HepG2 (cell line): ENCODE results near the gene NPHP1. TPM values are rescaled to one million over a fixed set of nuclear protein-coding genes. Genes with fewer than 3 reads are reported as not detected.

ENCODE experiments used
- ATAC-seq: fragments of 200-7000 bp; cut with Tn5 transposase; 3 replicates; pipeline ENCODE4 v1.9.1; 2020; ENCODE audit warnings: mild to moderate bottlenecking, moderate library complexity
- BruUV-seq: library from RNA; stranded (reverse); fragments of 400-500 nt; replicated peaks from 2 replicates; lab custom pipeline; 2021; lab: Mats Ljungman, UMichigan
- CTCF ChIA-PET: fragments of 300-600 bp; formaldehyde crosslinking; extraction: SDS; loops from one replicate; lab custom pipeline; 2021; ENCODE audit warnings: low total read pairs, inconsistent platforms, low intra/inter-chr PET ratio; lab: Yijun Ruan, JAX
- POLR2A ChIA-PET: fragments of 350-600 bp; sonication (Branson Sonifier 250); formaldehyde crosslinking; loops from one replicate; lab custom pipeline; 2020; ENCODE audit warnings: antibody characterized with exemption, inconsistent platforms; lab: Yijun Ruan, JAX
- DNase-seq: peaks from one replicate; pipeline ENCODE4 v3.0.0-alpha.2; 2015; ENCODE audit warnings: low spot score
- FAIRE-seq: peaks from 3 replicates; lab custom pipeline; 2011; peaks lifted over from hg19 to GRCh38; lab: Jason Lieb, UNC
- H2AFZ ChIP-seq: one replicate; pipeline ENCODE4 v1.6.1; 2011; ENCODE audit warnings: low read length, inconsistent platforms
- H3K27ac ChIP-seq: fragments of 300-600 bp; 3 replicates; pipeline ENCODE4 v1.8.0; 2011; ENCODE audit warnings: mixed run types, mild to moderate bottlenecking, mixed read lengths, low read length, inconsistent platforms; ENCODE audit not compliant: insufficient read depth; ENCODE audit errors: extremely low read length
- H3K27me3 ChIP-seq, 2 experiments: fragments of 200-600 bp in 1 of 2; 2 replicates in 1 of 2; 3 replicates in 1 of 2; pipeline versions ENCODE4 v1.6.0 to v1.8.0; 2011; ENCODE audit warnings: low read length in 2 of 2, mild to moderate bottlenecking in 2 of 2, moderate library complexity in 2 of 2, inconsistent platforms in 1 of 2; ENCODE audit not compliant: insufficient read depth in 2 of 2, control insufficient read depth in 1 of 2
- H3K36me3 ChIP-seq, 2 experiments: fragments of 200-600 bp in 1 of 2; replicated peaks in 1 of 2; 2 replicates in 1 of 2; 3 replicates in 1 of 2; pipeline versions ENCODE4 v1.5.1 to v1.8.0; 2011; ENCODE audit warnings: low read length in 2 of 2, inconsistent platforms in 1 of 2; ENCODE audit not compliant: insufficient read depth in 2 of 2, control insufficient read depth in 1 of 2
- H3K4me1 ChIP-seq: 2 replicates; pipeline ENCODE4 v1.5.1; 2012; ENCODE audit warnings: low read length, inconsistent platforms; ENCODE audit not compliant: insufficient read depth
- H3K4me2 ChIP-seq: 2 replicates; pipeline ENCODE4 v1.6.0; 2011; ENCODE audit warnings: low read depth, low read length, inconsistent platforms
- H3K4me3 ChIP-seq, 3 experiments: fragments of 200-600 bp in 1 of 3; sonication (generic), shearing (Covaris generic) in 1 of 3; replicated peaks in 1 of 3; 2 replicates each; pipeline ENCODE4 v1.5.1; 2011 to 2016; ENCODE audit warnings: low read length in 3 of 3, inconsistent platforms in 2 of 3, low read depth in 2 of 3, mild to moderate bottlenecking in 2 of 3, control low read depth in 1 of 3, mixed read lengths in 1 of 3; ENCODE audit not compliant: insufficient read depth in 1 of 3
- H3K79me2 ChIP-seq: one replicate; pipeline ENCODE4 v1.6.1; 2011; ENCODE audit warnings: low read length, inconsistent platforms; ENCODE audit not compliant: insufficient read depth
- H3K9ac ChIP-seq: 2 replicates; pipeline ENCODE4 v1.6.0; 2011; ENCODE audit warnings: mild to moderate bottlenecking, low read depth, low read length, inconsistent platforms; ENCODE audit not compliant: insufficient read depth
- H3K9me3 ChIP-seq: 2 replicates; pipeline ENCODE4 v1.5.1; 2012; ENCODE audit warnings: mild to moderate bottlenecking, low read length
- H4K20me1 ChIP-seq: 2 replicates; pipeline ENCODE4 v1.6.0; 2011; ENCODE audit warnings: inconsistent platforms, mild to moderate bottlenecking, low read length, moderate library complexity; ENCODE audit not compliant: insufficient read depth
- EP300 ChIP-seq, 3 experiments: sonication (generic) in 1 of 3; formaldehyde crosslinking in 1 of 3; IDR thresholded peaks; 2 replicates each; pipeline versions ENCODE4 v1.5.1 to v1.6.1; 2011 to 2020; ENCODE audit warnings: low read depth in 2 of 3, low read length in 2 of 3, borderline replicate concordance in 1 of 3, improper control_type of control experiment in 1 of 3, mild to moderate bottlenecking in 1 of 3, missing genetic modification reagents in 1 of 3, moderate library complexity in 1 of 3
- GFI1 ChIP-seq: sonication (generic); formaldehyde crosslinking; IDR thresholded peaks from 2 replicates; pipeline ENCODE4 v1.5.0; 2020; ENCODE audit warnings: missing genetic modification reagents, mild to moderate bottlenecking, borderline replicate concordance
- HIVEP1 ChIP-seq: sonication (generic); formaldehyde crosslinking; IDR thresholded peaks from 2 replicates; pipeline ENCODE4 v1.4.0; 2020; ENCODE audit warnings: mild to moderate bottlenecking, missing genetic modification reagents
- ISX ChIP-seq: sonication (generic); formaldehyde crosslinking; conservative IDR thresholded peaks from 2 replicates; pipeline ENCODE4 v1.5.0; 2020; ENCODE audit warnings: missing genetic modification reagents
- RFXAP ChIP-seq: sonication (generic); formaldehyde crosslinking; IDR thresholded peaks from 2 replicates; pipeline ENCODE4 v1.4.0; 2020; ENCODE audit warnings: missing genetic modification reagents, borderline replicate concordance
- ZNF101 ChIP-seq: sonication (generic); formaldehyde crosslinking; IDR thresholded peaks from 2 replicates; pipeline ENCODE4 v1.4.0; 2020; ENCODE audit warnings: mild to moderate bottlenecking, low read depth, missing genetic modification reagents, borderline replicate concordance
- ZNF224 ChIP-seq: sonication (generic); formaldehyde crosslinking; IDR thresholded peaks from 2 replicates; pipeline ENCODE4 v1.5.0; 2020; ENCODE audit warnings: mild to moderate bottlenecking, missing genetic modification reagents
- ZNF619 ChIP-seq: sonication (generic); formaldehyde crosslinking; IDR thresholded peaks from 2 replicates; pipeline ENCODE4 v1.4.0; 2020; ENCODE audit warnings: mild to moderate bottlenecking, missing genetic modification reagents
- WGBS: methylation state at CpG from one replicate; pipeline ENCODE4 v1.1.6; 2017; ENCODE audit warnings: low lambda C conversion rate; 5-methylcytosine and 5-hydroxymethylcytosine counted together
- in situ Hi-C: cut with HindIII; loops from 2 replicates; pipeline ENCODE4 v1.10.0; 2017; ENCODE audit warnings: low pct_unique_long_range_greater_than_20kb; ENCODE audit not compliant: extremely low pct_ligation_motif_present
- intact Hi-C: fragments of 100-400 bp; cut with micrococcal nuclease; formaldehyde crosslinking; loops from one replicate; pipeline ENCODE4 v1.10.0; 2022; ENCODE audit not compliant: unreplicated experiment
- polyA plus RNA-seq, 8 experiments: library from polyadenylated mRNA; depleted of rRNA in 3 of 8; stranded (reverse) in 7 of 8; unstranded in 1 of 8; fragments of >200 nt; fragmentation: Illumina TruSeq in 4 of 8; extraction: Trizol in 4 of 8; gene quantifications; 2 replicates each; pipeline versions ENCODE4 v1.2.1 to v1.2.3, GENCODE V29; 2011 to 2016; ENCODE audit warnings: low read depth in 4 of 8, missing spikeins in 1 of 8, mixed read lengths in 1 of 8; ENCODE audit not compliant: insufficient read depth in 1 of 8
- total RNA-seq, 5 experiments: library from RNA; depleted of rRNA; stranded (reverse); fragments of >200 nt; fragmentation: Illumina TruSeq; extraction: Trizol; gene quantifications; 2 replicates each; pipeline ENCODE4 v1.2.3, GENCODE V29; 2016; ENCODE audit warnings: low read depth in 1 of 5
- TF ChIP-seq, protein P1 (sequence below): sonication (generic); formaldehyde crosslinking; IDR thresholded peaks from 2 replicates; pipeline ENCODE4 v1.5.0; 2020; ENCODE audit warnings: missing genetic modification reagents
- TF ChIP-seq, protein P2 (sequence below): sonication (generic); formaldehyde crosslinking; IDR thresholded peaks from 2 replicates; pipeline ENCODE4 v1.8.1; 2022; ENCODE audit warnings: low read depth, mild to moderate bottlenecking, missing genetic modification reagents
- TF ChIP-seq, protein P3 (sequence below): sonication (generic); formaldehyde crosslinking; IDR thresholded peaks from 2 replicates; pipeline ENCODE4 v1.8.1; 2022; ENCODE audit warnings: mild to moderate bottlenecking, missing genetic modification reagents

NPHP1 gene
- total and polyA plus RNA-seq, 2 of the 13 experiments (the other 11 are each of a cell fraction or from before 2014, with no cell fraction given), result 2.7 to 4.8 TPM

GRCh38 chr2:110153416-110153815, 51.4 kb downstream of the NPHP1 start:
- no peak overlapping the region for H2AFZ ChIP-seq
- DNase-seq, result no peak
- FAIRE-seq, result no peak
- H3K4me2 ChIP-seq, result no peak overlapping the region
- POLR2A ChIA-PET, result no interaction called here
- H3K9me3 ChIP-seq, result peaks cover 23% of the 10 kb centered on the region
- H3K9ac ChIP-seq, result no peak overlapping the region
- in situ Hi-C loops (no loop called here), intact Hi-C loops (no loop called here)
- no peaks in the 10 kb centered on the region for H3K4me1 ChIP-seq
- no peak for ATAC-seq
- H3K27me3 ChIP-seq, result no peaks in the 10 kb centered on the region; a peak in 1 of 5 replicates
- TF ChIP-seq, protein P1, sequence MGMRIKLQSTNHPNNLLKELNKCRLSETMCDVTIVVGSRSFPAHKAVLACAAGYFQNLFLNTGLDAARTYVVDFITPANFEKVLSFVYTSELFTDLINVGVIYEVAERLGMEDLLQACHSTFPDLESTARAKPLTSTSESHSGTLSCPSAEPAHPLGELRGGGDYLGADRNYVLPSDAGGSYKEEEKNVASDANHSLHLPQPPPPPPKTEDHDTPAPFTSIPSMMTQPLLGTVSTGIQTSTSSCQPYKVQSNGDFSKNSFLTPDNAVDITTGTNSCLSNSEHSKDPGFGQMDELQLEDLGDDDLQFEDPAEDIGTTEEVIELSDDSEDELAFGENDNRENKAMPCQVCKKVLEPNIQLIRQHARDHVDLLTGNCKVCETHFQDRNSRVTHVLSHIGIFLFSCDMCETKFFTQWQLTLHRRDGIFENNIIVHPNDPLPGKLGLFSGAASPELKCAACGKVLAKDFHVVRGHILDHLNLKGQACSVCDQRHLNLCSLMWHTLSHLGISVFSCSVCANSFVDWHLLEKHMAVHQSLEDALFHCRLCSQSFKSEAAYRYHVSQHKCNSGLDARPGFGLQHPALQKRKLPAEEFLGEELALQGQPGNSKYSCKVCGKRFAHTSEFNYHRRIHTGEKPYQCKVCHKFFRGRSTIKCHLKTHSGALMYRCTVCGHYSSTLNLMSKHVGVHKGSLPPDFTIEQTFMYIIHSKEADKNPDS (CRISPR knock-in tag), result no peak
- no peak for TF ChIP-seq ZNF224 (CRISPR knock-in tag)
- no peak for TF ChIP-seq ZNF101 (CRISPR knock-in tag)
- TF ChIP-seq, protein P2, sequence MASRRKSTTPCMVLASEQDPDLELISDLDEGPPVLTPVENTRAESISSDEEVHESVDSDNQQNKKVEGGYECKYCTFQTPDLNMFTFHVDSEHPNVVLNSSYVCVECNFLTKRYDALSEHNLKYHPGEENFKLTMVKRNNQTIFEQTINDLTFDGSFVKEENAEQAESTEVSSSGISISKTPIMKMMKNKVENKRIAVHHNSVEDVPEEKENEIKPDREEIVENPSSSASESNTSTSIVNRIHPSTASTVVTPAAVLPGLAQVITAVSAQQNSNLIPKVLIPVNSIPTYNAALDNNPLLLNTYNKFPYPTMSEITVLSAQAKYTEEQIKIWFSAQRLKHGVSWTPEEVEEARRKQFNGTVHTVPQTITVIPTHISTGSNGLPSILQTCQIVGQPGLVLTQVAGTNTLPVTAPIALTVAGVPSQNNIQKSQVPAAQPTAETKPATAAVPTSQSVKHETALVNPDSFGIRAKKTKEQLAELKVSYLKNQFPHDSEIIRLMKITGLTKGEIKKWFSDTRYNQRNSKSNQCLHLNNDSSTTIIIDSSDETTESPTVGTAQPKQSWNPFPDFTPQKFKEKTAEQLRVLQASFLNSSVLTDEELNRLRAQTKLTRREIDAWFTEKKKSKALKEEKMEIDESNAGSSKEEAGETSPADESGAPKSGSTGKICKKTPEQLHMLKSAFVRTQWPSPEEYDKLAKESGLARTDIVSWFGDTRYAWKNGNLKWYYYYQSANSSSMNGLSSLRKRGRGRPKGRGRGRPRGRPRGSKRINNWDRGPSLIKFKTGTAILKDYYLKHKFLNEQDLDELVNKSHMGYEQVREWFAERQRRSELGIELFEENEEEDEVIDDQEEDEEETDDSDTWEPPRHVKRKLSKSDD (CRISPR knock-in tag), result no peak
- no peak for TF ChIP-seq HIVEP1 (CRISPR knock-in tag)
- no peak for TF ChIP-seq ISX (CRISPR knock-in tag)
- TF ChIP-seq, protein P3, sequence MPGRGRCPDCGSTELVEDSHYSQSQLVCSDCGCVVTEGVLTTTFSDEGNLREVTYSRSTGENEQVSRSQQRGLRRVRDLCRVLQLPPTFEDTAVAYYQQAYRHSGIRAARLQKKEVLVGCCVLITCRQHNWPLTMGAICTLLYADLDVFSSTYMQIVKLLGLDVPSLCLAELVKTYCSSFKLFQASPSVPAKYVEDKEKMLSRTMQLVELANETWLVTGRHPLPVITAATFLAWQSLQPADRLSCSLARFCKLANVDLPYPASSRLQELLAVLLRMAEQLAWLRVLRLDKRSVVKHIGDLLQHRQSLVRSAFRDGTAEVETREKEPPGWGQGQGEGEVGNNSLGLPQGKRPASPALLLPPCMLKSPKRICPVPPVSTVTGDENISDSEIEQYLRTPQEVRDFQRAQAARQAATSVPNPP (CRISPR knock-in tag), result no peak
- TF ChIP-seq EP300 (IDR thresholded peaks at IDR 0.05; ENCODE audit: low read depth in 2 of 2, low read length in 2 of 2), result no peak
- no peak for TF ChIP-seq EP300 (CRISPR knock-in tag; IDR thresholded peaks at IDR 0.05; ENCODE audit: borderline replicate concordance)
- no peak for TF ChIP-seq GFI1 (CRISPR knock-in tag)
- TF ChIP-seq RFXAP (CRISPR knock-in tag), result no peak
- no peak for TF ChIP-seq ZNF619 (CRISPR knock-in tag)
- no peaks in the 10 kb centered on the region for H4K20me1 ChIP-seq
- 98% methylated on average over 2 of the region's 2 CpGs for WGBS
- CTCF ChIA-PET, result no interaction called here
- H3K36me3 ChIP-seq, result no peaks in the 10 kb centered on the region
- no peak overlapping the region for H3K27ac ChIP-seq
- H3K4me3 ChIP-seq, result no peak overlapping the region
- no TSS peak for BruUV-seq
- no peaks in the 10 kb centered on the region for H3K79me2 ChIP-seq
